Esophagus squamous epithelium (tissue), 4 donors: ENCODE data around the gene YPEL3.

Experiments
- CTCF ChIP-seq, 6 experiments: fragments of 450-650 bp in 4 of 6; fragments of 200-600 bp in 2 of 6; sonication (generic) in 2 of 6; IDR thresholded peaks; one replicate each; pipeline ENCODE4 v1.5.1; 2016 to 2019; ENCODE audit warnings: antibody characterized with exemption in 6 of 6, mild to moderate bottlenecking in 4 of 6, moderate library complexity in 4 of 6
- POLR2A ChIP-seq, 4 donors: fragments of 450-650 bp; IDR thresholded peaks; one replicate each; pipeline ENCODE4 v1.6.1; 2017; ENCODE audit warnings: antibody characterized with exemption in 4 of 4, mild to moderate bottlenecking in 4 of 4, moderate library complexity in 3 of 4

GRCh38 chr16:30137897-30138296 lies 41.9 kb upstream of the YPEL3 start:
- no peak for TF ChIP-seq CTCF (IDR thresholded peaks at IDR 0.05)
- no peak for TF ChIP-seq POLR2A (IDR thresholded peaks at IDR 0.05)
